Aortic smooth muscle cell (primary cell): Measurements from ENCODE around the gene CAMKMT. TPM values are rescaled to one million over a fixed set of nuclear protein-coding genes. Genes with fewer than 3 reads are reported as not detected.

Source experiments
- total RNA-seq: library from RNA; depleted of rRNA; stranded (reverse); fragments of >200 nt; gene quantifications from 2 replicates; pipeline ENCODE4 v1.2.3, GENCODE V29; 2014

CAMKMT gene
- total RNA-seq, result 9.4 and 15.7 TPM in 2 replicates

GRCh38 chr2:44361330-44362206, at the start of gene CAMKMT, which contains the start of gene PREPL:
Gene CAMKMT (plus strand): TSS chr2:44361947.
Gene PREPL (minus strand): TSS chr2:44361494. CDS start chr2:44346342, 15,152 bp downstream.

Other genes with a start within 250 kb of the CAMKMT start
- gene PPM1B, start 193.1 kb upstream of the CAMKMT start, total RNA-seq, result 39.9 and 58.6 TPM in 2 replicates
- not detected in 2 replicates for gene SLC3A1, start 86.5 kb upstream of the CAMKMT start, total RNA-seq
- 74.0 and 89.9 TPM in 2 replicates for gene PREPL, start 453 bp upstream of the CAMKMT start, total RNA-seq